ENCODE results near the gene HTR2B. TPM values are rescaled to one million over a fixed set of nuclear protein-coding genes. Genes with fewer than 3 reads are reported as not detected.

HTR2B gene
- total RNA-seq, 2 experiments from 2014 or later = not detected

GRCh38 chr2:231130336-231131056, 5.7 kb upstream of the HTR2B start:
- Histone ChIP-seq H3K36me3 (ENCODE audit: insufficient read depth, low read length) (no peaks in the 10 kb centered on the region), H3K79me2 (ENCODE audit: insufficient read depth, low read depth, low read length) (no peaks in the 10 kb centered on the region), H3K4me1 (ENCODE audit: insufficient read depth, low read length, poor library complexity, severe bottlenecking) (peaks cover 5% of the 10 kb centered on the region), H4K20me1 (ENCODE audit: insufficient read depth, low read length) (no peaks in the 10 kb centered on the region), H2AFZ (ENCODE audit: low read length) (no peak overlapping the region), H3K9me2 (ENCODE audit: insufficient read depth, low read length) (no peaks in the 10 kb centered on the region), H3K9me3 (ENCODE audit: low read length) (no peaks in the 10 kb centered on the region), H3K4me3 (ENCODE audit: low read depth, low read length, poor library complexity, severe bottlenecking) (no peak overlapping the region), H3K27ac (ENCODE audit: low read depth, low read length, poor library complexity, severe bottlenecking) (no peak overlapping the region), H3K4me2 (ENCODE audit: low read length) (no peak overlapping the region)
- intact Hi-C loops (cut with micrococcal nuclease; ENCODE audit: unreplicated experiment) = no loop called here
- DNase-seq (ENCODE audit: low spot score) = no peak
- ChIA-PET CTCF (ENCODE audit: unreplicated experiment) (no interaction called here), POLR2A (interaction anchor here (1.0 to 1.2 kb wide), 2 partner anchors 10 to 37 kb away, joined by 4 read pairs; no protein-coding TSS in a partner anchor)
- no TSS peak for BruUV-seq (replicated peaks)
- TF ChIP-seq CTCF (conservative IDR thresholded peaks at IDR 0.05; ENCODE audit: low read length) = no peak

GRCh38 chr2:231129216-231129615, 4.4 kb upstream of the HTR2B start:
- Histone ChIP-seq H3K9me3 (ENCODE audit: low read length) (no peaks in the 10 kb centered on the region), H3K9me2 (ENCODE audit: insufficient read depth, low read length) (no peaks in the 10 kb centered on the region), H4K20me1 (ENCODE audit: insufficient read depth, low read length) (no peaks in the 10 kb centered on the region), H2AFZ (ENCODE audit: low read length) (no peak overlapping the region), H3K36me3 (ENCODE audit: insufficient read depth, low read length) (no peaks in the 10 kb centered on the region), H3K4me3 (ENCODE audit: low read depth, low read length, poor library complexity, severe bottlenecking) (no peak overlapping the region), H3K4me2 (ENCODE audit: low read length) (no peak overlapping the region), H3K4me1 (ENCODE audit: insufficient read depth, low read length, poor library complexity, severe bottlenecking) (no peaks in the 10 kb centered on the region), H3K79me2 (ENCODE audit: insufficient read depth, low read depth, low read length) (no peaks in the 10 kb centered on the region), H3K27ac (ENCODE audit: low read depth, low read length, poor library complexity, severe bottlenecking) (no peak overlapping the region)
- CTCF ChIA-PET (ENCODE audit: unreplicated experiment) = interaction anchor here (0.5 kb wide), 1 partner anchor 83 kb away, joined by 3 read pairs; no protein-coding TSS in a partner anchor
- no TSS peak for BruUV-seq (replicated peaks)
- no peak for TF ChIP-seq CTCF (conservative IDR thresholded peaks at IDR 0.05; ENCODE audit: low read length)
- no peak for TF ChIP-seq EZH2phosphoT487 (IDR thresholded peaks at IDR 0.05; ENCODE audit: borderline replicate concordance, low read depth, low read length)
- POLR2A ChIA-PET = interaction anchor here (0.6 to 1.2 kb wide), 5 partner anchors 8 to 136 kb away, joined by 3 to 5 read pairs (median 4); no protein-coding TSS in a partner anchor
- DNase-seq (ENCODE audit: low spot score) = no peak
- intact Hi-C loops (cut with micrococcal nuclease; ENCODE audit: unreplicated experiment) = loop anchor here (2.0 kb wide), 1 partner anchor 18 kb away; no protein-coding TSS in a partner anchor

GRCh38 chr2:231128541-231128940, 3.7 kb upstream of the HTR2B start:
- Histone ChIP-seq H3K27ac (ENCODE audit: low read depth, low read length, poor library complexity, severe bottlenecking) (no peak overlapping the region), H3K9me2 (ENCODE audit: insufficient read depth, low read length) (no peaks in the 10 kb centered on the region), H3K4me3 (ENCODE audit: low read depth, low read length, poor library complexity, severe bottlenecking) (no peak overlapping the region), H3K9me3 (ENCODE audit: low read length) (no peaks in the 10 kb centered on the region), H4K20me1 (ENCODE audit: insufficient read depth, low read length) (0 out of 2 replicates have a peak, but pooled peaks cover under 1% of the 10 kb centered on the region), H3K4me2 (ENCODE audit: low read length) (no peak overlapping the region), H3K36me3 (ENCODE audit: insufficient read depth, low read length) (no peaks in the 10 kb centered on the region), H3K79me2 (ENCODE audit: insufficient read depth, low read depth, low read length) (no peaks in the 10 kb centered on the region), H2AFZ (ENCODE audit: low read length) (no peak overlapping the region), H3K4me1 (ENCODE audit: insufficient read depth, low read length, poor library complexity, severe bottlenecking) (no peaks in the 10 kb centered on the region)
- BruUV-seq (replicated peaks) = no TSS peak
- ChIA-PET POLR2A (interaction anchor here (0.6 to 1.4 kb wide), 8 partner anchors 9 to 137 kb away, joined by 3 to 7 read pairs (median 4); no protein-coding TSS in a partner anchor), CTCF (ENCODE audit: unreplicated experiment) (no interaction called here)
- TF ChIP-seq CTCF (conservative IDR thresholded peaks at IDR 0.05; ENCODE audit: low read length) = no peak
- no peak for TF ChIP-seq EZH2phosphoT487 (IDR thresholded peaks at IDR 0.05; ENCODE audit: borderline replicate concordance, low read depth, low read length)
- intact Hi-C loops (cut with micrococcal nuclease; ENCODE audit: unreplicated experiment) = loop anchor here (2.0 kb wide), 1 partner anchor 18 kb away; no protein-coding TSS in a partner anchor
- no peak for DNase-seq (ENCODE audit: low spot score)
